ENCODE results near the gene ELOVL6. TPM values are rescaled to one million over a fixed set of nuclear protein-coding genes. Genes with fewer than 3 reads are reported as not detected.

ELOVL6 gene
- total RNA-seq, 1 experiment from 2014 or later: 38.7 TPM

DNA sequence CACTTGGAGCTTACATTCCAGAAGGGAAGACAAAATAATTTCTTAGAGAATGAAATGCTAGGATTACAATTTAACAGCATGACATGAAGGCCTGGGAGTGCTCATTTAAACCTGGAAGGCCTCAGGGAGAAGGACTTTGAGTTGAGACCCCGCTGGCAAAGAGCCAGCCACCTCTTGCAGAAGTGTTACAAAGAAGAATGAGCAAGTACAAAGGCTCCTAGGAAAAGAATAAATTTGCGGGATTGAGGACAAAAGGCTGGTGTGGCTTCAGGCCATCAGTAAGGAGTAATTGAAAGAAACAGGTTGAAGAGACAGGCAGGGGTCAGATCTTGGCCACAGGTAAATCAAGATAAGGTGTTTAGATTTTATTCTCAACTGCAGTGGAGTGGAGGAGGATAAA is 3.1 kb upstream of the ELOVL6 start:
- Histone ChIP-seq H3K27ac (ENCODE audit: low read depth, low read length) (no peak overlapping the region), H3K9me2 (ENCODE audit: insufficient read depth) (no peaks in the 10 kb centered on the region), H4K20me1 (ENCODE audit: insufficient read depth) (no peaks in the 10 kb centered on the region), H3K9me3 (ENCODE audit: control insufficient read depth in 1 of 2, insufficient read depth in 1 of 2, low read depth in 1 of 2, low read length in 2 of 2) (no peaks in the 10 kb centered on the region), H3K4me3 (replicated peaks in 1 of 2; ENCODE audit: low read depth in 1 of 2, low read length in 2 of 2) (no peak overlapping the region), H3K9ac (ENCODE audit: low read length) (no peak overlapping the region), H3K79me2 (ENCODE audit: insufficient read depth, low read length) (peaks cover 15% of the 10 kb centered on the region), H3K4me2 (ENCODE audit: low read length) (no peak overlapping the region), H3K27me3 (ENCODE audit: insufficient read depth, low read length) (no peaks in the 10 kb centered on the region), H3K36me3 (ENCODE audit: control insufficient read depth in 1 of 2, insufficient read depth in 2 of 2, low read length in 2 of 2) (no peaks in the 10 kb centered on the region), H3K4me1 (ENCODE audit: control insufficient read depth in 1 of 2, insufficient read depth in 2 of 2, low read length in 2 of 2) (peaks cover 16 to 19% of the 10 kb centered on the region in 2 experiments), H2AFZ (ENCODE audit: low read depth, low read length, poor library complexity, severe bottlenecking) (no peak overlapping the region)
- CTCF ChIA-PET: no interaction called here
- ATAC-seq: no peak
- TF ChIP-seq, protein P1, sequence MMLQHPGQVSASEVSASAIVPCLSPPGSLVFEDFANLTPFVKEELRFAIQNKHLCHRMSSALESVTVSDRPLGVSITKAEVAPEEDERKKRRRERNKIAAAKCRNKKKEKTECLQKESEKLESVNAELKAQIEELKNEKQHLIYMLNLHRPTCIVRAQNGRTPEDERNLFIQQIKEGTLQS (IDR thresholded peaks at IDR 0.05): no peak
- TF ChIP-seq SIN3A (IDR thresholded peaks at IDR 0.05; ENCODE audit: low read depth) (no peak), SRF (IDR thresholded peaks at IDR 0.05; ENCODE audit: low read depth) (no peak), POLR2AphosphoS5 (IDR thresholded peaks at IDR 0.05; ENCODE audit: low read depth, low read length) (no peak), POLR2A (IDR thresholded peaks at IDR 0.05; ENCODE audit: borderline replicate concordance, extremely low read depth, insufficient read depth, insufficient read length) (no peak), CBX3 (IDR thresholded peaks at IDR 0.05; ENCODE audit: low read depth) (no peak)
- intact Hi-C loops (cut with micrococcal nuclease): no loop called here
- RAD21 ChIA-PET (ENCODE audit: low non-redundant PET in 1 of 2, low total read pairs in 2 of 2, uncharacterized antibody in 2 of 2, unreplicated experiment in 2 of 2): no interaction called here
- DNase-seq (ENCODE audit: low read depth, low spot score): no peak
- BruUV-seq (replicated peaks): no TSS peak
- POLR2A ChIA-PET: no interaction called here

GRCh38 chr4:110200689-110201088 is 2.3 kb upstream of the ELOVL6 start:
- no TSS peak for BruUV-seq (replicated peaks)

More at GRCh38 chr4:110200689-110201088, 2.3 kb upstream of the ELOVL6 start:
- Histone ChIP-seq H2AFZ (ENCODE audit: low read depth, low read length, poor library complexity, severe bottlenecking) (peak overlapping the region; percentile 53), H3K9me2 (ENCODE audit: insufficient read depth) (no peaks in the 10 kb centered on the region), H3K4me1 (ENCODE audit: control insufficient read depth in 1 of 2, insufficient read depth in 2 of 2, low read length in 2 of 2) (peaks cover 16 to 23% of the 10 kb centered on the region in 2 experiments), H3K9me3 (ENCODE audit: control insufficient read depth in 1 of 2, insufficient read depth in 1 of 2, low read depth in 1 of 2, low read length in 2 of 2) (no peaks in the 10 kb centered on the region), H3K36me3 (ENCODE audit: control insufficient read depth in 1 of 2, insufficient read depth in 2 of 2, low read length in 2 of 2) (no peaks in the 10 kb centered on the region), H3K4me3 (replicated peaks in 1 of 2; ENCODE audit: low read depth in 1 of 2, low read length in 2 of 2) (no peak overlapping the region), H3K27ac (ENCODE audit: low read depth, low read length) (no peak overlapping the region), H4K20me1 (ENCODE audit: insufficient read depth) (no peaks in the 10 kb centered on the region), H3K9ac (ENCODE audit: low read length) (no peak overlapping the region), H3K27me3 (ENCODE audit: insufficient read depth, low read length) (no peaks in the 10 kb centered on the region), H3K79me2 (ENCODE audit: insufficient read depth, low read length) (peaks cover 19% of the 10 kb centered on the region), H3K4me2 (ENCODE audit: low read length) (peak overlapping the region; percentile 3)
- intact Hi-C loops (cut with micrococcal nuclease): no loop called here
- ChIA-PET POLR2A (no interaction called here), RAD21 (ENCODE audit: low non-redundant PET in 1 of 2, low total read pairs in 2 of 2, uncharacterized antibody in 2 of 2, unreplicated experiment in 2 of 2) (no interaction called here), CTCF (no interaction called here)
- DNase-seq (ENCODE audit: low read depth, low spot score) (no peak), ATAC-seq (no peak)
- no peak for TF ChIP-seq POLR2A (IDR thresholded peaks at IDR 0.05; ENCODE audit: borderline replicate concordance, extremely low read depth, insufficient read depth, insufficient read length)
- TF ChIP-seq CTCF (IDR thresholded peaks at IDR 0.05 in 2 of 3, conservative IDR thresholded peaks at IDR 0.05 in 1 of 3; ENCODE audit: borderline replicate concordance in 1 of 3, insufficient read depth in 1 of 3, low read depth in 2 of 3, low read length in 2 of 3): no peak
- no peak for TF ChIP-seq SP1 (IDR thresholded peaks at IDR 0.05; ENCODE audit: low read depth)
- no peak for TF ChIP-seq CBX3 (IDR thresholded peaks at IDR 0.05; ENCODE audit: low read depth)
- no peak for TF ChIP-seq SRF (IDR thresholded peaks at IDR 0.05; ENCODE audit: low read depth)
- TF ChIP-seq EGR1 (IDR thresholded peaks at IDR 0.05; ENCODE audit: low read depth): no peak
